DMS153 treated with DMSO at 0.1 percent for 48 hours (cell line): Measurements from ENCODE around the gene FAM118A.
"Not testable (repeated sequence)": the region's sequence is repeated elsewhere in the genome, so short reads cannot be mapped to it uniquely, and the experiment has no call there.

Experiments
- DNase-seq: peaks from one replicate; lab custom pipeline; 2025; ENCODE audit not compliant: unreplicated experiment; lab: John Stamatoyannopoulos, UW

FAM118A gene

DNA sequence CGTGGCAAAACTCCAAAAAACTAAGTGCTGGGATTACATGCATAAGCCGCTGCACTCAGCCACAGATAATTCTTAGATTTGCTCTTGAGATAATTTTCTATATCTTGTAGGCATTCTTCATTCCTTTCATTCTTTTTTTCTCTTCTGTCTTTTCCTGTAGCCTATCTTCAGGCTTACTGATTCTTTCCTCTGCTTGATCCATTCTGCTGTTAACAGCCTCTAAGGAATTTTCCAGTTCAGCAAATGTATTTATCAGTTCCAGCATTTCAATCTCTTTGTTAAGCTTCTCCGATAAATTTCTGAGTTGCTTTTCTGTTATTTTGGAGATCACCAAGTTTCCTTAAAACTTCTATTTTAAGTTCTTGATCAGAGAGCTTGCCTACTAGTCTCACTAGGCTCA, 57.0 kb downstream of the FAM118A start:
- no peak for DNase-seq

GRCh38 chr22:45373592-45373991, 63.9 kb downstream of the FAM118A start:
- not testable (repeated sequence) for DNase-seq

DNA sequence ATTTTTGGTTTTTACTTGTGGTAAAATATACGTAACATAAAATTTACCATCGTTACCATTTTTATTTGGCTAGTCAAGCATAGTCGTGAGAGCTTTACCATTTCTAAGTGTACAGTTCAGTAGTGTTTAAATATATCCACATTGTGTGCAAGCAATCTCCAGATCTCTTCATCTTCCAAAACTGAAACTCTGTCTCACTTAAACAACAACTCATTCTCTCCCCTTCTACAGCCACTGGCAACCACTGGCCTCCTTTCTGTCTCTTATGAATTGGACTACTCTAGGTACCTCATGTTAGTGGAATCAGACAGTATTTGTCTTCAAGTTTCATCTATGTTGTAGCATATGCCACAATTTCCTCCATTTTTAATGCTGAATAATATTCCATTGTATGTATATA, 66.3 kb downstream of the FAM118A start:
- DNase-seq: no peak

- DNase-seq: no peak
Measured at GRCh38 chr22:45376703-45377102, 67.0 kb downstream of the FAM118A start.

GRCh38 chr22:45381348-45381747, 71.6 kb downstream of the FAM118A start:
- DNase-seq: no peak

- DNase-seq: no peak
Measured at GRCh38 chr22:45389546-45389945, 79.8 kb downstream of the FAM118A start.
